ENCODE data around the gene WDR11.

The WDR11 gene

GRCh38 chr10:120945182-120945581, 94.0 kb downstream of the WDR11 start:
- DNase-seq = no peak

- DNase-seq = no peak
Measured at GRCh38 chr10:120945801-120946302, 94.7 kb downstream of the WDR11 start.

GRCh38 chr10:120946497-120946896, 95.3 kb downstream of the WDR11 start:
- DNase-seq = no peak

GRCh38 chr10:120948889-120949608, 97.9 kb downstream of the WDR11 start:
- no peak for DNase-seq

GRCh38 chr10:120949609-120950031, 98.5 kb downstream of the WDR11 start:
- no peak for DNase-seq

GRCh38 chr10:120950051-120950561, 98.9 kb downstream of the WDR11 start:
- DNase-seq = no peak

GRCh38 chr10:120951288-120951687, 100.1 kb downstream of the WDR11 start:
- DNase-seq = no peak

- no peak for DNase-seq
Measured at GRCh38 chr10:120953897-120954296, 102.7 kb downstream of the WDR11 start.

Data from NCI-H2171 treated with DMSO at 0.1 percent for 48 hours (cell line).